Measurements from ENCODE around the gene CFAP100.

GRCh38 chr3:126485176-126485897 is 90.6 kb downstream of the CFAP100 start:
- TF ChIP-seq CTCF (IDR thresholded peaks at IDR 0.05 in 8 of 11, conservative IDR thresholded peaks at IDR 0.05 in 3 of 11), result no peak
- no peak for TF ChIP-seq POLR2A (IDR thresholded peaks at IDR 0.05)
